H9 (cell line): ENCODE measurements around the gene LAMP5. TPM values are rescaled to one million over a fixed set of nuclear protein-coding genes. Genes with fewer than 3 reads are reported as not detected.

Experiments used
- DNase-seq: peaks from one replicate; pipeline ENCODE4 v3.0.0-alpha.2; 2017
- H2AFZ ChIP-seq: one replicate; pipeline ENCODE4 v1.6.1; 2013; ENCODE audit warnings: mild to moderate bottlenecking, low read length, control low read depth, moderate library complexity
- H2AK5ac ChIP-seq: 2 replicates; pipeline ENCODE4 v1.6.1; 2013; ENCODE audit warnings: low read length, control low read depth, mixed read lengths; ENCODE audit not compliant: insufficient read length
- H2BK120ac ChIP-seq: one replicate; pipeline ENCODE4 v1.6.1; 2013; ENCODE audit warnings: low read depth, mild to moderate bottlenecking, low read length, control low read depth, inconsistent platforms; ENCODE audit not compliant: poor library complexity, severe bottlenecking
- H2BK12ac ChIP-seq: 2 replicates; pipeline ENCODE4 v1.6.1; 2013; ENCODE audit warnings: low read length, control low read depth, mixed read lengths, low read depth; ENCODE audit not compliant: insufficient read length
- H2BK15ac ChIP-seq: 2 replicates; pipeline ENCODE4 v1.6.1; 2013; ENCODE audit warnings: low read depth, low read length, control low read depth
- H2BK20ac ChIP-seq: one replicate; pipeline ENCODE4 v1.6.1; 2013; ENCODE audit warnings: low read depth, mild to moderate bottlenecking, low read length, control low read depth, inconsistent platforms; ENCODE audit not compliant: poor library complexity, severe bottlenecking
- H2BK5ac ChIP-seq: 2 replicates; pipeline ENCODE4 v1.6.1; 2013; ENCODE audit warnings: low read length, control low read depth, mixed read lengths; ENCODE audit not compliant: insufficient read length
- H3K14ac ChIP-seq: 2 replicates; pipeline ENCODE4 v1.6.1; 2013; ENCODE audit warnings: low read length, control low read depth; ENCODE audit not compliant: insufficient read depth
- H3K18ac ChIP-seq: 2 replicates; pipeline ENCODE4 v1.6.1; 2013; ENCODE audit warnings: low read depth, mild to moderate bottlenecking, mixed read lengths, low read length, control low read depth; ENCODE audit not compliant: insufficient read length
- H3K23ac ChIP-seq: 2 replicates; pipeline ENCODE4 v1.6.1; 2013; ENCODE audit warnings: low read length, control low read depth, mixed read lengths, low read depth; ENCODE audit not compliant: insufficient read length
- H3K23me2 ChIP-seq: 2 replicates; pipeline ENCODE4 v1.6.1; 2013; ENCODE audit warnings: low read depth, mild to moderate bottlenecking, mixed read lengths, low read length, control low read depth; ENCODE audit not compliant: insufficient read length, poor library complexity, severe bottlenecking
- H3K27ac ChIP-seq: 2 replicates; pipeline ENCODE4 v1.5.1; 2013; ENCODE audit warnings: low read length, control low read depth, mixed read lengths, low read depth; ENCODE audit not compliant: insufficient read length
- H3K27me3 ChIP-seq: 2 replicates; pipeline ENCODE4 v1.6.1; 2013; ENCODE audit warnings: low read length, control low read depth, inconsistent platforms; ENCODE audit not compliant: insufficient read depth
- H3K4ac ChIP-seq: 2 replicates; pipeline ENCODE4 v1.6.1; 2013; ENCODE audit warnings: low read depth, mild to moderate bottlenecking, control low read depth, inconsistent platforms, low read length, moderate library complexity
- H3K4me1 ChIP-seq: 2 replicates; pipeline ENCODE4 v1.6.1; 2013; ENCODE audit warnings: low read length, control low read depth, inconsistent platforms; ENCODE audit not compliant: insufficient read depth
- H3K4me2 ChIP-seq: 2 replicates; pipeline ENCODE4 v1.6.1; 2013; ENCODE audit warnings: low read length, control low read depth, mixed read lengths; ENCODE audit not compliant: insufficient read length, insufficient read depth
- H3K56ac ChIP-seq: 2 replicates; pipeline ENCODE4 v1.6.1; 2013; ENCODE audit warnings: low read depth, mild to moderate bottlenecking, mixed read lengths, low read length, control low read depth; ENCODE audit not compliant: insufficient read length
- H3K79me1 ChIP-seq: 2 replicates; pipeline ENCODE4 v1.6.1; 2013; ENCODE audit warnings: low read depth, mild to moderate bottlenecking, moderate library complexity, low read length, control low read depth, inconsistent platforms; ENCODE audit not compliant: insufficient read depth, poor library complexity, severe bottlenecking
- H3K79me2 ChIP-seq: 2 replicates; pipeline ENCODE4 v1.6.1; 2013; ENCODE audit warnings: low read length, control low read depth, inconsistent platforms; ENCODE audit not compliant: insufficient read depth
- H3K9ac ChIP-seq: 2 replicates; pipeline ENCODE4 v1.6.1; 2013; ENCODE audit warnings: low read length, control low read depth, mixed read lengths; ENCODE audit not compliant: insufficient read length; ENCODE audit errors: extremely low read depth
- H3K9me3 ChIP-seq: one replicate; pipeline ENCODE4 v1.6.1; 2013; ENCODE audit warnings: low read depth, low read length, inconsistent platforms; ENCODE audit not compliant: control insufficient read depth
- H3T11ph ChIP-seq: one replicate; pipeline ENCODE4 v1.6.1; 2013; ENCODE audit warnings: mild to moderate bottlenecking, low read length, control low read depth, inconsistent platforms
- H4K20me1 ChIP-seq: one replicate; pipeline ENCODE4 v1.6.1; 2013; ENCODE audit not compliant: control insufficient read depth, insufficient read length, insufficient read depth
- H4K5ac ChIP-seq: 2 replicates; pipeline ENCODE4 v1.6.1; 2013; ENCODE audit warnings: low read depth, mild to moderate bottlenecking, mixed read lengths, low read length, control low read depth; ENCODE audit not compliant: insufficient read length
- H4K8ac ChIP-seq: replicated peaks from 2 replicates; pipeline ENCODE4 v1.6.1; 2013; ENCODE audit warnings: low read length, control low read depth, mixed read lengths, low read depth; ENCODE audit not compliant: insufficient read length
- H4K91ac ChIP-seq: 2 replicates; pipeline ENCODE4 v1.6.1; 2013; ENCODE audit warnings: low read depth, mild to moderate bottlenecking, moderate library complexity, mixed read lengths, low read length, control low read depth; ENCODE audit not compliant: insufficient read length
- H3K27ac Mint-ChIP-seq, 3 experiments: 2 replicates in 2 of 3; 3 replicates in 1 of 3; pipeline ENCODE4 v1.8.0; 2020 to 2021; ENCODE audit warnings: mixed read lengths in 3 of 3, mild to moderate bottlenecking in 1 of 3, moderate library complexity in 1 of 3
- H3K27me3 Mint-ChIP-seq: 2 replicates; pipeline ENCODE4 v1.8.0; 2021; ENCODE audit warnings: low read depth, mild to moderate bottlenecking, moderate library complexity, mixed read lengths
- H3K36me3 Mint-ChIP-seq, 3 experiments: 2 replicates in 2 of 3; 3 replicates in 1 of 3; pipeline ENCODE4 v1.8.0; 2020 to 2021; ENCODE audit warnings: low read depth in 3 of 3, mixed read lengths in 3 of 3; ENCODE audit not compliant: insufficient read depth in 1 of 3
- H3K4me1 Mint-ChIP-seq, 2 experiments: 2 replicates each; pipeline ENCODE4 v1.8.0; 2020; ENCODE audit warnings: mixed read lengths in 2 of 2
- H3K4me3 Mint-ChIP-seq, 2 experiments: 2 replicates in 1 of 2; 3 replicates in 1 of 2; pipeline ENCODE4 v1.8.0; 2020 to 2021; ENCODE audit warnings: mild to moderate bottlenecking in 2 of 2, mixed read lengths in 2 of 2, moderate library complexity in 1 of 2
- H3K9me3 Mint-ChIP-seq, 2 experiments: 2 replicates in 1 of 2; 3 replicates in 1 of 2; pipeline ENCODE4 v1.8.0; 2020; ENCODE audit warnings: mild to moderate bottlenecking in 2 of 2, mixed read lengths in 2 of 2, moderate library complexity in 1 of 2
- CTCF ChIP-seq: fragments of 200-600 bp; sonication (generic); conservative IDR thresholded peaks from 3 replicates; pipeline ENCODE4 v1.8.0; 2021; ENCODE audit warnings: antibody characterized with exemption, mild to moderate bottlenecking
- WGBS: extraction: QIAGEN DNeasy Blood & Tissue Kit; methylation state at CpG from one replicate; pipeline ENCODE4 v1.1.7; 2013; ENCODE audit warnings: missing lambda C conversion rate, low lambda C conversion rate, mixed read lengths; ENCODE audit not compliant: insufficient read length; ENCODE audit errors: extremely low coverage; 5-methylcytosine and 5-hydroxymethylcytosine counted together
- total RNA-seq: library from RNA; stranded (reverse); gene quantifications from 2 replicates; pipeline ENCODE4 v1.2.1, GENCODE V29; 2021

LAMP5 gene
- total RNA-seq, 1 experiment from 2014 or later = 0.35 TPM

DNA sequence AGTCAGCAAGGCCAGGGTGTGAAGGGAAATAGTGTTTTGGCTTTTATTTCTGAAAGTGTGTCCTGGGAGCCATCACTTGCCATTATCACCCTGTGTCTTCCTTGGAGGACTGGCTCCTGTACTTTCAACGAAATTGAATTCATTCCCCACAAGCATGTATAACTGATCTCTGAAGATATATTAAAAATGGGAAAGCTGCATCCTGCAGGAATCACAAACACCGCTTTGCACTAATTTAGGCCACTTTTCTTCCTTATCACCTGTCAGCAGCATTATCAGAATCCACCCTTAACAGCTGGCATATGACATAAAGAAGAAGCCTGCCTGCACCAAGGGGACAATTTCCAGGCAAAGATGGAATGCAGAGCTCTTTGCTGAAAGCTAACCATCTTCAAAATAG is 56.2 kb downstream of the LAMP5 start:
- H3K27ac Mint-ChIP-seq = peak overlapping the region in 1 of 3 experiments; percentile 68; a peak in 1 of 7 replicates
- WGBS = no CpG with 5 or more reads among the region's 2 CpGs
- H3K27me3 ChIP-seq = peaks cover 7% of the 10 kb centered on the region; the same call in 1 of the 2 replicates

More for the DNA sequence above, 56.2 kb downstream of the LAMP5 start:
- Histone ChIP-seq H2BK15ac (no peak overlapping the region), H3K79me1 (no peaks in the 10 kb centered on the region), H4K91ac (no peak overlapping the region), H3K4me2 (no peak overlapping the region), H3K79me2 (no peaks in the 10 kb centered on the region; the same call in 1 of the 2 replicates), H3K9me3 (no peaks in the 10 kb centered on the region), H3K56ac (no peak overlapping the region), H4K8ac (no peak overlapping the region), H3K9ac (no peak overlapping the region), H2AK5ac (peak overlapping the region; percentile 66), H3K18ac (no peak overlapping the region), H4K20me1 (no peaks in the 10 kb centered on the region), H2BK20ac (no peak overlapping the region), H3K4me1 (peaks cover 21% of the 10 kb centered on the region; the same call in 1 of the 2 replicates), H2BK5ac (no peak overlapping the region), H3K14ac (no peak overlapping the region), H3K4ac (no peak overlapping the region), H3K27ac (no peak overlapping the region), H4K5ac (no peak overlapping the region), H2BK12ac (peak overlapping the region; percentile 7), H3K23ac (no peak overlapping the region), H3K23me2 (no peaks in the 10 kb centered on the region), H2BK120ac (no peak overlapping the region), H3T11ph (no peak overlapping the region), H2AFZ (no peak overlapping the region)
- Mint-ChIP-seq H3K9me3 (peaks cover 0 to 2% of the 10 kb centered on the region in 2 experiments; a peak in 1 of 5 replicates), H3K4me3 (no peak overlapping the region), H3K27me3 (peaks cover 88% of the 10 kb centered on the region), H3K4me1 (peaks cover 42 to 49% of the 10 kb centered on the region in 2 experiments), H3K36me3 (peaks cover 0 to 2% (median 0%) of the 10 kb centered on the region in 3 experiments; a peak in 3 of 7 replicates)
- TF ChIP-seq CTCF = no peak
- DNase-seq = no peak
